Loucy (cell line): Measurements from ENCODE around the gene AP3D1.

Experiments used
- H2AFZ ChIP-seq: fragments of 200-600 bp; sonication (generic); 2 replicates; pipeline ENCODE4 v1.6.0; 2016; ENCODE audit warnings: antibody characterized with exemption, mild to moderate bottlenecking, low read length, moderate library complexity
- H3F3A ChIP-seq: fragments of 200-600 bp; 2 replicates; pipeline ENCODE4 v1.6.0; 2016; ENCODE audit warnings: antibody characterized with exemption, low read depth, mild to moderate bottlenecking
- H3K27me3 ChIP-seq: fragments of 200-600 bp; sonication (generic); 2 replicates; pipeline ENCODE4 v1.6.1; 2014; ENCODE audit warnings: low read length, mild to moderate bottlenecking; ENCODE audit not compliant: insufficient read depth, poor library complexity, severe bottlenecking
- H3K36me3 ChIP-seq: fragments of 200-600 bp; sonication (generic); 2 replicates; pipeline ENCODE4 v1.6.1; 2016; ENCODE audit warnings: low read length; ENCODE audit not compliant: insufficient read depth
- H3K4me1 ChIP-seq: fragments of 200-600 bp; sonication (generic); 2 replicates; pipeline ENCODE4 v1.5.1; 2014; ENCODE audit warnings: low read length, mild to moderate bottlenecking; ENCODE audit not compliant: insufficient read depth, poor library complexity, severe bottlenecking
- H3K4me2 ChIP-seq: fragments of 200-600 bp; sonication (generic); 2 replicates; pipeline ENCODE4 v1.6.0; 2014; ENCODE audit warnings: antibody characterized with exemption, low read length, low read depth, mild to moderate bottlenecking; ENCODE audit not compliant: poor library complexity, severe bottlenecking
- H3K4me3 ChIP-seq: fragments of 200-600 bp; sonication (generic); 2 replicates; pipeline ENCODE4 v1.5.1; 2014; ENCODE audit warnings: low read length, mild to moderate bottlenecking, mixed read lengths; ENCODE audit not compliant: poor library complexity, severe bottlenecking
- H3K79me2 ChIP-seq: fragments of 200-600 bp; sonication (generic); 2 replicates; pipeline ENCODE4 v1.6.1; 2014; ENCODE audit warnings: low read length; ENCODE audit not compliant: insufficient read depth
- H3K9ac ChIP-seq: fragments of 200-600 bp; sonication (generic); 2 replicates; pipeline ENCODE4 v1.6.0; 2014; ENCODE audit warnings: mild to moderate bottlenecking, low read depth, low read length, moderate library complexity; ENCODE audit not compliant: poor library complexity, severe bottlenecking
- H3K9me2 ChIP-seq: fragments of 200-600 bp; sonication (generic); replicated peaks from 2 replicates; pipeline ENCODE4 v1.6.1; 2016; ENCODE audit warnings: low read depth, low read length, mixed read lengths
- H3K9me3 ChIP-seq: fragments of 200-600 bp; sonication (generic); 2 replicates; pipeline ENCODE4 v1.6.1; 2014; ENCODE audit warnings: mild to moderate bottlenecking, antibody characterized with exemption, low read length, low read depth; ENCODE audit not compliant: insufficient read depth
- H4K20me1 ChIP-seq: fragments of 200-600 bp; sonication (generic); 2 replicates; pipeline ENCODE4 v1.6.0; 2014; ENCODE audit warnings: antibody characterized with exemption, low read length, mild to moderate bottlenecking; ENCODE audit not compliant: insufficient read depth, poor library complexity, severe bottlenecking
- EZH2phosphoT487 ChIP-seq: fragments of 200-600 bp; IDR thresholded peaks from 2 replicates; pipeline ENCODE4 v1.6.1; 2018; ENCODE audit warnings: antibody characterized with exemption, mild to moderate bottlenecking, moderate library complexity, borderline replicate concordance
- TF ChIP-seq, protein P1 (sequence below): fragments of 200-600 bp; sonication (generic); conservative IDR thresholded peaks from 2 replicates; pipeline ENCODE4 v1.5.1; 2014; ENCODE audit warnings: mild to moderate bottlenecking, antibody characterized with exemption, low read length

Gene AP3D1

GRCh38 chr19:2053601-2054389, 97.6 kb downstream of the AP3D1 start:
- TF ChIP-seq, protein P1, sequence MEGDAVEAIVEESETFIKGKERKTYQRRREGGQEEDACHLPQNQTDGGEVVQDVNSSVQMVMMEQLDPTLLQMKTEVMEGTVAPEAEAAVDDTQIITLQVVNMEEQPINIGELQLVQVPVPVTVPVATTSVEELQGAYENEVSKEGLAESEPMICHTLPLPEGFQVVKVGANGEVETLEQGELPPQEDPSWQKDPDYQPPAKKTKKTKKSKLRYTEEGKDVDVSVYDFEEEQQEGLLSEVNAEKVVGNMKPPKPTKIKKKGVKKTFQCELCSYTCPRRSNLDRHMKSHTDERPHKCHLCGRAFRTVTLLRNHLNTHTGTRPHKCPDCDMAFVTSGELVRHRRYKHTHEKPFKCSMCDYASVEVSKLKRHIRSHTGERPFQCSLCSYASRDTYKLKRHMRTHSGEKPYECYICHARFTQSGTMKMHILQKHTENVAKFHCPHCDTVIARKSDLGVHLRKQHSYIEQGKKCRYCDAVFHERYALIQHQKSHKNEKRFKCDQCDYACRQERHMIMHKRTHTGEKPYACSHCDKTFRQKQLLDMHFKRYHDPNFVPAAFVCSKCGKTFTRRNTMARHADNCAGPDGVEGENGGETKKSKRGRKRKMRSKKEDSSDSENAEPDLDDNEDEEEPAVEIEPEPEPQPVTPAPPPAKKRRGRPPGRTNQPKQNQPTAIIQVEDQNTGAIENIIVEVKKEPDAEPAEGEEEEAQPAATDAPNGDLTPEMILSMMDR = no peak
- TF ChIP-seq EZH2phosphoT487 = no peak
- no peaks in the 10 kb centered on the region for H3K27me3 ChIP-seq
- peak overlapping the region; percentile 47 for H3K4me2 ChIP-seq
- peak overlapping the region; percentile 55 for H3K4me3 ChIP-seq
- peaks cover 46% of the 10 kb centered on the region for H3K79me2 ChIP-seq
- no peak overlapping the region for H2AFZ ChIP-seq
- peaks cover 54% of the 10 kb centered on the region for H3K4me1 ChIP-seq
- no peaks in the 10 kb centered on the region for H3F3A ChIP-seq
- no peaks in the 10 kb centered on the region for H3K9me2 ChIP-seq
- H3K9ac ChIP-seq = peak overlapping the region; percentile 6
- no peaks in the 10 kb centered on the region for H3K36me3 ChIP-seq
- H3K9me3 ChIP-seq = no peaks in the 10 kb centered on the region
- H4K20me1 ChIP-seq = peaks cover 20% of the 10 kb centered on the region

GRCh38 chr19:2051773-2052704, 99.3 kb downstream of the AP3D1 start:
- Histone ChIP-seq H3K9me3 (no peaks in the 10 kb centered on the region), H3K27me3 (no peaks in the 10 kb centered on the region), H4K20me1 (peaks cover 37% of the 10 kb centered on the region), H3K9me2 (no peaks in the 10 kb centered on the region), H3K4me3 (peak overlapping the region; percentile 73), H3K4me2 (peak overlapping the region; percentile 70), H3K36me3 (no peaks in the 10 kb centered on the region), H3F3A (no peaks in the 10 kb centered on the region), H2AFZ (0 out of 2 replicates have a peak overlapping the region, but pooled peaks have one; percentile 47), H3K9ac (peak overlapping the region; percentile 72), H3K4me1 (peaks cover 61% of the 10 kb centered on the region), H3K79me2 (peaks cover 56% of the 10 kb centered on the region)
- no peak for TF ChIP-seq EZH2phosphoT487
- TF ChIP-seq, protein P1 = 0 out of 2 replicates have a peak, but pooled peaks have one; percentile 22

GRCh38 chr19:2050991-2051772, 100.2 kb downstream of the AP3D1 start, which contains the start of gene MKNK2:
MKNK2 (minus strand) TSS chr19:2051244; CDS start chr19:2050851, 393 bp downstream.
- H2AFZ ChIP-seq = no peak within 1 kb of the TSS
- H3K79me2 ChIP-seq = peaks cover 61% of the 10 kb centered on the region
- H3K4me1 ChIP-seq = peaks cover 59% of the 10 kb centered on the region

More at GRCh38 chr19:2050991-2051772, 100.2 kb downstream of the AP3D1 start, which contains the start of gene MKNK2:
- H3K9me2 ChIP-seq = no peaks in the 10 kb centered on the region
- peak within 1 kb of the TSS; percentile 85 for H3K4me2 ChIP-seq
- peak within 1 kb of the TSS; percentile 84 for H3K9ac ChIP-seq
- peak within 1 kb of the TSS; percentile 79 for H3K4me3 ChIP-seq
- H3K9me3 ChIP-seq = no peaks in the 10 kb centered on the region
- H3K27me3 ChIP-seq = no peaks in the 10 kb centered on the region
- no peak for TF ChIP-seq EZH2phosphoT487
- TF ChIP-seq, protein P1 = peak; percentile 44
- no peaks in the 10 kb centered on the region for H3K36me3 ChIP-seq
- no peaks in the 10 kb centered on the region for H3F3A ChIP-seq
- H4K20me1 ChIP-seq = peaks cover 46% of the 10 kb centered on the region
